Subcutaneous adipose tissue (tissue), 4 donors: ENCODE results near the gene RECK. TPM values are rescaled to one million over a fixed set of nuclear protein-coding genes. Genes with fewer than 3 reads are reported as not detected.

ENCODE experiments used
- total RNA-seq, 4 donors: library from RNA; depleted of rRNA; stranded (reverse); fragments of >200 nt; gene quantifications; one replicate each; pipeline ENCODE4 v1.1.0, GENCODE V29; 2016
- TF ChIP-seq, protein P1 (sequence below): fragments of 450-650 bp; IDR thresholded peaks from one replicate; pipeline ENCODE4 v1.5.1; 2016; ENCODE audit warnings: low read depth, mild to moderate bottlenecking, control low read depth, antibody characterized with exemption, moderate library complexity

The RECK gene
- total RNA-seq, 4 donors from 2014 or later = 17.0 to 28.0 (median 21.2) TPM

DNA sequence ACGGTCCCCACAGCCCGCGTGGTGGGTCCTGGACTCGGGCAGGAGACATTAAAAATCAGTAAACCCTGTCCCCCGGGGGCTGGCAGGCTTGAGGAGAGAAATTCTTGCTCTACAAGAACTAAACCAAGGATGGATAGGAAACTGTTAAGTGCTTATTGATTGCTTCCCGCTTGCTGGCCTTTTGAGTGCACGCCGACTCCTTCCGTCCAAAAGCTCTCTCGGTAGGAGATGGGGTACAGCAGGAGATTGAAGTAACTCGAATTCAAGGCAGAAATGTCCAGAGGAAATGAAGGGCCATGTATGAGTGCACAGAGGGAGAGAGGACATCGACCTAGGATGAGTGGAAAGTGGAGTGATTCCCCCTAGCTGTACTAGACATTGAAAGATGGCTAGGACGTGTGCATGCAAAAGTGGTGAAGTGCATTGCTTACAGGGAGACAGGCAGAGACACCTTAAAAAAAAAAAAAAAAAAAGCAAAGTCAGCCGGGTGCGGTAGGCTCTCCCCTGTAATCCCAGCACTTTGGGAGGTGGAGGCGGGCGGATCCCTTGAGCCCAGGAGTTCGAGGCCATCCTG is 923 bp downstream of the RECK start:
- TF ChIP-seq, protein P1, sequence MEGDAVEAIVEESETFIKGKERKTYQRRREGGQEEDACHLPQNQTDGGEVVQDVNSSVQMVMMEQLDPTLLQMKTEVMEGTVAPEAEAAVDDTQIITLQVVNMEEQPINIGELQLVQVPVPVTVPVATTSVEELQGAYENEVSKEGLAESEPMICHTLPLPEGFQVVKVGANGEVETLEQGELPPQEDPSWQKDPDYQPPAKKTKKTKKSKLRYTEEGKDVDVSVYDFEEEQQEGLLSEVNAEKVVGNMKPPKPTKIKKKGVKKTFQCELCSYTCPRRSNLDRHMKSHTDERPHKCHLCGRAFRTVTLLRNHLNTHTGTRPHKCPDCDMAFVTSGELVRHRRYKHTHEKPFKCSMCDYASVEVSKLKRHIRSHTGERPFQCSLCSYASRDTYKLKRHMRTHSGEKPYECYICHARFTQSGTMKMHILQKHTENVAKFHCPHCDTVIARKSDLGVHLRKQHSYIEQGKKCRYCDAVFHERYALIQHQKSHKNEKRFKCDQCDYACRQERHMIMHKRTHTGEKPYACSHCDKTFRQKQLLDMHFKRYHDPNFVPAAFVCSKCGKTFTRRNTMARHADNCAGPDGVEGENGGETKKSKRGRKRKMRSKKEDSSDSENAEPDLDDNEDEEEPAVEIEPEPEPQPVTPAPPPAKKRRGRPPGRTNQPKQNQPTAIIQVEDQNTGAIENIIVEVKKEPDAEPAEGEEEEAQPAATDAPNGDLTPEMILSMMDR = no peak

DNA sequence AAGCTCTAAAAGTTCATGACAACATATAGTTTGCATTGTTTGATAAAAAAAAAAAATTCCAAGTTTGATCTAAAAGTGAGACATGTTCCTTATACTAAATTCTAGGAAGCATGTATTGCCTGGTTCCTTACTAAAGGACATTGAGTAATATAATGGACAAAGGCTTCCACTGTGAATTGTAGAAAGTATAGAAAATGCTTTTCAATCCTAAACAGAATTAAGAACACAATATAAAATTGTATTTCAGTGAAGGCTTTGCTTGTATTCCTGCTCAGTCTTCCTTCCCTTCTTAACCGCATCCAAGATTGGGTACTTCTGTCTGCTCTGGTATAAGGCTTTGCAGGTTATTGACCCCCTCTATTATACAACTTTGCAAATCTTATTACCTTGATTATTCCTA is 2.4 kb downstream of the RECK start:
- TF ChIP-seq, protein P1 = no peak

DNA sequence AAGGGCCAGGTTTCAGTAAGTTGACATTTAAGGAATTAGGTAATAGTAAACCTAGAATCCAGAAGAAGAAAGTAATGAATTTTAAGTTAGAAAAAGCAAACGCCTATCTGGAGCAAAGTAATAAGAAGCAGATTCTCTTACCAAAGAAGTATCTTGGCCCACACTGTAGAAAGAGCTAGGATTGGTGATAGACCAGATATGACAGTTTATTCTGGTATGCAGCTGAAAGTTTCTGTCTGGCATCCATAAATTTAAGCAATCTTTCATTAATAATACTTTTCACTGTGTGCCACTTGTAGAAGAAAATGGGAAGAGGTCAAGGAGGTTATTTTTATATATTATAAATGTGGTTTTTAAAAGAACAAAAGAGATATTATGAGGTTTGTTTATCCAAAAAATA is 3.0 kb downstream of the RECK start:
- TF ChIP-seq, protein P1 = no peak

DNA sequence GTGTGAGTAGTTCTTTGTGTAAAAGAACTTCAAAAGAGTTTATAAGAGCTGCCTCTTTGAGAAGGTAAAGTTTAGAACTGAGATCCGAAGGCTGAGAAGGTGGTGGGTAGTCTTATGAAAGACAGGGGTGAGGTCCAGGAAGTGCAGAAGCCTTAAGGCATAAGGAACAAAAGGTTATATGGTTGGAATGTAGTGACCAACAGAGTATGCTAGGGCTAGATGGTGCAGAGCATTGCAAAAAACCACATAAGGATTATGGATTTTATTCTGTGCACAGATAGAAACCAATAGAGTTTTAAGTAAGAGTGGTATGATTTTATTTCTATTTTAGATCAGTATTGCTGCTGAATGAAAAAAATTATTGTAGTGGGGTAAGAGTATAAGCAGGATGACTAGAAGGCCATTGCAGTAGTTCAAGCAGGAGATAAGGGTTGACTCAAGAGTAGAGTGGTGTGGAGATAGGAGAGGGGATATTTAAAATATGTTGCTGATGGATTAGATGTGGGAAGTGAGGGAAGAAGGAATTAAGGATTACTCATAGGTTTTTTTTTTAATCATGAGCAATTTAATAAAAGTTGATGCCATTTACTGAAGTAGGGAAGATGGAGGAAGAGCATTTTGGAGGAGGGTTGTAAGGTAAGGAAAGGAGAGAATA is 3.7 kb downstream of the RECK start:
- TF ChIP-seq, protein P1 = no peak

DNA sequence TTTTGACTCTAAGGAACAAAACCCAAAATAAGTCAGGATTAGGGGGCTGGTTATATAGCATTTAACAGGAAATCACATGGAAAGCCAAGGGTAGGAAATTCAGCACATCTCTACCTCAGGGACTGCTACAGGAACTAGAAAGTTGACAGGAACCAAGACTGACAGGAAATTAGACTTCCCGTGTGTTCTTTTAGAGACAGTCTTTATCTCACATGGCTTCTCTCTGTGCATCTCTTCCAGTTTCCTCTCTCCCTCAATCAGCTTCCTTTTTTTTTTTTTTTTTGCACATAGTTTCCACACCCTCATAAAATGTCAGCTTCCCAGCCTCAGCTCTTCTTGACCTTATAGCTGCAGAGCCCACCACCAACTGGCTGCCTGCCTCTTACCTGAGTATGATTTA is 4.8 kb downstream of the RECK start:
- TF ChIP-seq, protein P1 = no peak

DNA sequence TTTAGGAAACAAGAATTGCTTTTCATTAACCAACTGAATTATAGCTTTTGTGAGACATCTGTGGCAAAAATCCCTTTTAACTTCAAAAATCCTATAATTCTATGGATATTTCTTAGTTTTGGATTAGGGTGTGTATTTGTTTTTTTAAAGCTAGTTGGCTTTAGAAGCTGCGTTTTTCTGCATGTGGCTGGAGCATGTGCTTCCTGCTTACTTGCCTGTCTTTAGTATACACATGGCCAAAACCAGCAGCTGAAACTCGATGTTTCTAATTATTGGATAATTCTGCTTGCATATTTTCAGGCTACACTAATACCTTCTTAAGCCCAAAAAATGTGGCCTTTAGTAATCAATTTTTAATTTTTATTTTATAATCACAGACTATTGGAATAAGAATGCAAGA is 8.9 kb downstream of the RECK start:
- TF ChIP-seq, protein P1 = no peak

DNA sequence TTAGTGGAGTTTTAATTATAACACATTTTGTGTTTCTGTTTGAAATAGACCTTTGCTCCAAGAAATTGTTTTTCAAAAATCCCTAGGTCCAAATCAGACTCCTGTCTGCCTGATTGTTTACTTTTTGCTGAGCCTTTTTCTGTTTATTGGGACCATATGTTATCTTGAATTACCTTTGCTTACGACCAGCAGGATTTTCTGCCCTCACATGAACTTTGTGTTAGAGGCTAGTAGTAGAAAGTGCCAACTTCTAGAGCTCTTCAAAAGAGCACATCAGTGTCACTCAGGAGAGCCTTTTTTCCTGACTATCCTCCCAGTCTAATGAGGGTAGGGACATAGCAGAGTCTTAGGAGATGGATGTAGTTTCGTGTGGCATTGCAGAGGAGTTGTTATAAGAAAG is 10.2 kb downstream of the RECK start:
- TF ChIP-seq, protein P1 = no peak
